ENCODE measurements around the gene TTC7B.
A peak's percentile ranks its signal among the peaks of the same experiment; 100 is the strongest.

DNA sequence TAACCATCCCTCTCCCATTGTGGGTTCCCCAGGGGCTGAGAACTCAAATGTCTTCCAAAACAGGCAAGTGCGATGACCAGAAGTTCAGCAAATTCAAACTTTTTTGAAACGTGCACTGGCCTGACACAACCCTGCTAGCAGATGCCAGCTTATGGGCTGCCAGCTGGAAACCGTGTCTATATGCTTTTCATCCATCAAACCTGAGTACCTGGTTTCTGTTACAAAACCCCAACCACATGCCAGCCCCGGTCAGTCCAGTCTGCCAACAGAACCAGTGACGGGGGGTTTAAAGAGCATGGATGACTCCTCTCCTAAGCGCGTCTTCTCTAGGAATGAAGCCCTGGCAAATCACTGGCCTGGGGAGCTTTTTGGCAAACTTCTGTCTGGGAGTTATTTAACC is 189.7 kb downstream of the TTC7B start:
- no peak for TF ChIP-seq POLR2A (IDR thresholded peaks at IDR 0.05)
- peak; percentile 81 to 96 (median 90) for TF ChIP-seq POLR2AphosphoS5 (IDR thresholded peaks at IDR 0.05)
- TF ChIP-seq, protein P1, sequence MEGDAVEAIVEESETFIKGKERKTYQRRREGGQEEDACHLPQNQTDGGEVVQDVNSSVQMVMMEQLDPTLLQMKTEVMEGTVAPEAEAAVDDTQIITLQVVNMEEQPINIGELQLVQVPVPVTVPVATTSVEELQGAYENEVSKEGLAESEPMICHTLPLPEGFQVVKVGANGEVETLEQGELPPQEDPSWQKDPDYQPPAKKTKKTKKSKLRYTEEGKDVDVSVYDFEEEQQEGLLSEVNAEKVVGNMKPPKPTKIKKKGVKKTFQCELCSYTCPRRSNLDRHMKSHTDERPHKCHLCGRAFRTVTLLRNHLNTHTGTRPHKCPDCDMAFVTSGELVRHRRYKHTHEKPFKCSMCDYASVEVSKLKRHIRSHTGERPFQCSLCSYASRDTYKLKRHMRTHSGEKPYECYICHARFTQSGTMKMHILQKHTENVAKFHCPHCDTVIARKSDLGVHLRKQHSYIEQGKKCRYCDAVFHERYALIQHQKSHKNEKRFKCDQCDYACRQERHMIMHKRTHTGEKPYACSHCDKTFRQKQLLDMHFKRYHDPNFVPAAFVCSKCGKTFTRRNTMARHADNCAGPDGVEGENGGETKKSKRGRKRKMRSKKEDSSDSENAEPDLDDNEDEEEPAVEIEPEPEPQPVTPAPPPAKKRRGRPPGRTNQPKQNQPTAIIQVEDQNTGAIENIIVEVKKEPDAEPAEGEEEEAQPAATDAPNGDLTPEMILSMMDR (IDR thresholded peaks at IDR 0.05), result no peak
- TF ChIP-seq EP300 (IDR thresholded peaks at IDR 0.05), result peak in 3 of 4 donors; percentile 61 to 91 (median 84)
